HG02943 (cell line): ENCODE results near the gene GATA2.

Experiments
- ATAC-seq: cut with Tn5 transposase; IDR thresholded peaks from one replicate; pipeline ENCODE4 v1.9.1; 2021; ENCODE audit warnings: mild to moderate bottlenecking, low read depth, moderate library complexity; ENCODE audit not compliant: unreplicated experiment

Gene GATA2

DNA sequence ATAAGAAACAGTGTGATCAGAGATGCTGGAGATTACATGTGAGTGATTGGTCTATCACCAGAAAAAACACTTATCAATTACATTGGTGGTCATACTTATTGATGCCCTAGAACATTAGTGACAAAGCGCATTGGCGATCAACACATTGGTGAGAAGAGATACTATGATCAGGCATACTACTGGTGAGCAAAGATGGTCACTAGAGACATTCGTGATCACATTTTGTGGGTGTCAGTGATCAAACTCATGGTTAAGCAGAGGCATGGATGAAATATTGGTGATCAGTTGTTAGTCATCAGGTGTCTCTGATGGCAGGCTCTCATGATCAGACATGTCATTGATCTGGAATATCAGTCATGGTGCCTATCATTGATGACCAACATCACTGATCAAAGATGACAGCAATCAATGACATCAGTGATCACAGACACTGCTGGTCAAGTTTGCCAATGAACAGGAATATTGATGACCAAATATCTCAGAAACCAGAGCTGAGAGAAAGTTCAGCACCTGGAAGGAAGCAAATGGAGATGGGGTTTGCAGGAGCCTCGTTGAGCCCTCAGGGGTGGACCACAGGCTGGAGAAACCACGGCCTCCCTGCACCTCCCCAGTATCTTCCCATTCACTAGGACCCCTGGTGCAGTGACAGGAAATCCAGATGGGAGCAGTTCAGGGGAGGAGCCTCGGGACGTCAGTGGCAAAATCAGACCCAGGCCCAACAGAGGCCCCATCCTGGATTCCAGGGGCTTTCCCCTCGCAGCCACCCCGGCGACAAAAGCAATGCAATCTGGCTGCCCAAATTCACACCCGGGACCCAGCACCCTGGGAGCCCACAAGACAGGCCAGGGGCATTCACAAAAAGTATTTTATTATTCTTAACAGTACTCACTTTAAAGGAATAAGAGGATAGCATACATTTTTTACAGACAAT, 14.2 kb downstream of the GATA2 start:
- ATAC-seq, result no peak

DNA sequence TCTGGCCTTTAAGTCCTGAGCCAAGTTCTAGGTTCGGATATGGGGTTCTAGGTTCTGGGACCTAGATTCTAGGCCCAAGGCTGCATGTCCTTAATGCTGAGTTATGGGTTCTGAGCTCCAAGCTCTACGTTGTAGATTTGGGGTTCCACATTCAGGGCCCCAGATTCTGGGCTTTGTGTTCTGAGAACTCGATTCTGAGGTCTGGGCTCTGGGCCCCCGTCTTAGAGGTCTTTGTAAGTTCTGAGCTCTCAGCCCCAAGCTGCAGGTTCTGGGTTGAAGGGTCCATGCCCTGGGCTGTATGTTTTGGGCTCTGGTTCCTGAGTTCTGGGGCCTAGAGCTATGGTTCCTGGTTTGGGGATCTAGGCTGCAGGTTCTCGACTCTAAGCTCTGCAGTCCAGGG, 16.3 kb downstream of the GATA2 start:
- no peak for ATAC-seq

GRCh38 chr3:128475355-128475754, 17.6 kb downstream of the GATA2 start:
- no peak for ATAC-seq

DNA sequence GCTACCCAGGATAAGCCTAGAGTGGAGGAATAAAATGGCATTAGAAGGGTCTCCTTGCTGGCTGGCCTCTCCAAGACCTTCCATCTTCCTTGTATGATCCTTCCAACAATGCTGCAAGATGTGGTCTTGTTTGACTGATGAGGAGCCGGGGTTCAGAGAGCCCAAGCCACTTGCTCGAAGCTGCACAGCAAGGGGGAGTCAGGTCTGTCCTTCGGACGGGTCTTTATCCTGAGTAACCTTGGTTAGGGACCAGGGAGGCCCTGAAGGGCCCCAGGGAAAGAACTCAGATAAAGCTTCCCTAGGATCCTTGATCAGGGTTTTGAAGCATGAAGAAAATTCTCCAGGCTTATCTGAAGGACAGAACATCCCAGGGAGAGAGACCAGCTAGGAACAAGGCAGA, 19.3 kb downstream of the GATA2 start:
- no peak for ATAC-seq

DNA sequence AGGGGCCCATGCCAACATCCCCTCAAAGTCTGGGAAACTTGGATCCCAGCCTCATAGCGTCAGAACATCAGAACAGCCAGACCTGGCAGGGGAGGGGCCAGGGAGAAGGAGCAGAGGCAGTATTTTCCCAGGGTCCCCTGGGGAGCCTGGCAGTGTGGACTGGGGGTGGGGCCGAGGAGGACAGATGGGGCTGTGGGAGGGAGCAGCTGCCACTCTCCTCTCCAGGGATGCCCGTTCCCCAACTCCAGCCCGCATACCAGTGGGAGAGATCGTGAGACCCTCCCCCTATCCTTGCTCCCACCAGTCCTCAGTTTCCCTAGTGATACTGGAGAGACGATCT, 19.9 kb downstream of the GATA2 start:
- no peak for ATAC-seq

DNA sequence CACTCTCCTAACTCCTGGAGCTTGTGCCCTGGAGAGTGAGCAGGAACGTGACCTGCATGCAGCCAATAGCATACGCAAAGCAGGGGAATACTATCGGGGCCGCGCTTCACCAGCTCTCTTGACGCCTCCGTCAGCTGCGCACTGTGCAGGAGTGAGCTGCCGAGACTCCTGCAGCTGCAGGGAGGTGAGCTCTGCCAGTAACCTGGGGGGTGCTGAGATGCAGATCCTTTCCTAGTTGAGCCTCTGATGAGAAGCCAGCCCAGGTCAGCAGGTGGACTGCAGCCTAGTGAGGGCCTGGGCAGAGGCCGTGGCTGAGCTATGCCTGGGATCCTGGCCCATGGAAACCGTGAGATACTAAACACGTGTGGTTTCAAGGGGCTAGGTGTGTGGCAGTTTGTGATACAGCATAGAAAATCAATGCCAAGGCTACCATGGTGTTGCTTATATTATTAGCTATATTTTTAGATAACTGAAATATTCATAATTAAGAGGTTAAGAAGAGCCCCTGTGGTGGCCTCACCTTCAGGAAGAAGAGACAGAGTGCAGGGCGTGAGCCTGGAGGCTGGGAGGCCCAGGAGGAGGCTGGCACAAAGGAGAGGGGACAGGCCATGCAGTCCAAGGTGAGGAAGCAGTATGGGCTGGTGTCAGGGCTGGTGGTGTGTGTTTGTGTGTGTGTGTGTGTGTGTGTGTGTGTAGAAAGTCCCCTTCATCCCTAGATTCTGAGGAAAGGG, 20.4 kb downstream of the GATA2 start:
- ATAC-seq, result no peak

DNA sequence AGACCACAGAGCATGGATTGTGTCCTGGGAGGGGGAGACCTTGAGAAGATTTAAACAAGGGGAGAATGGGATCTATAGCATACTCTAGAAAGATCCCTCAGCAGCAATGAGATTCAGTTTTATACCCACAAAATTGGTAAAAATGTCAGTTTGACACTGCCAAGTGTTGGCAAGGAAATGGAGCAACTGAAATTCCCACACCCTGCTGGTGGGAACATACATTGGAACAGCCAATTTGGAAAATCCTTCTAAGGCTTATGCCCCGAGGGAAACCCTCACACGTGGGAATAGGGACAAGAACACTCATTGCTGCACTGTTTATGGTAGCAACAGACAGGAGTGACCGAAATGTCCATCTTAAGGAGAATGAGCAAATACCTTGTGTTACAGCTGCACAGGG, 21.3 kb downstream of the GATA2 start:
- ATAC-seq, result no peak

GRCh38 chr3:128471110-128471509, 21.9 kb downstream of the GATA2 start:
- no peak for ATAC-seq

DNA sequence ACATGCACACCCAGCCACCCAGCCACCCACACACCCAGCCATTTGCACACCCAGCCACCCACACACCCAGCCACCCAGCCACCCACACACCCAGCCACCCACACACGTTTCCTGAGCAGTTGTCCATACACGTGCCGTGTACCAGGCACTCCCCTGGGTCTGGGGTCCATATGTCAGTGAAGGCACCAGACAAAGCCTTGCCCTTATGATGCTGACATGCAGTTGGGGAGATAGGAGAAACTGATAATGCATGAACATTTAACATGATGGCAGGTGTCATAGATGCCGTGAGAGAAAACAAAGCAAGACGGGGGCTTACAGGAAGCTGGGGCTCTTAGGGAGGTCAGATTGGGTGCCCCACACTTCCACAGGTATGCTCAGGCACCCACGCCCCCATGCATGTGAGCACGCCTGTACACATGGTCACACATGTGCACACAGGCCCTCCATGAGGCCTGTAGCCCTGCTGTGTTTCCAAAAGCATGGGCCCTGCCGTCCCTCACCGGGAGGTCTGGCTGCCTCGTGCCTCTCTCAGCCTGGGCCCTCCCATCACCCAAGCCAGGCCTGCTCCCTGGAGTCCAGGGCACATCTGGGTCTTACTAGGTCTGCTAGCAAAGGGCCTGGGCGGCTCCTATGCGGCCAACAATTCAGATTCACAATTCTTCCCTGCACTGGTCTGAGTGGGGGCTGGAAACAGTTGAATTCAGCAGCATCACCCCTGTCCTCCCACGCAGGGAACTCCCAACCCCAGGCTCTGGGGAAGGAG, 22.7 kb downstream of the GATA2 start:
- no peak for ATAC-seq

GRCh38 chr3:128469556-128469955, 23.4 kb downstream of the GATA2 start:
- ATAC-seq, result no peak

- no peak for ATAC-seq
These were observed 24.0 kb downstream of the GATA2 start for GRCh38 chr3:128468791-128469527.

GRCh38 chr3:128468285-128468790, 24.7 kb downstream of the GATA2 start:
- ATAC-seq, result no peak

- no peak for ATAC-seq
These were observed 26.0 kb downstream of the GATA2 start, which contains the start of gene DNAJB8 for GRCh38 chr3:128466840-128467541. DNAJB8 (minus strand) TSS chr3:128466890; CDS start chr3:128463245, 3,645 bp downstream.

GRCh38 chr3:128464702-128465101, 28.3 kb downstream of the GATA2 start:
- no peak for ATAC-seq

DNA sequence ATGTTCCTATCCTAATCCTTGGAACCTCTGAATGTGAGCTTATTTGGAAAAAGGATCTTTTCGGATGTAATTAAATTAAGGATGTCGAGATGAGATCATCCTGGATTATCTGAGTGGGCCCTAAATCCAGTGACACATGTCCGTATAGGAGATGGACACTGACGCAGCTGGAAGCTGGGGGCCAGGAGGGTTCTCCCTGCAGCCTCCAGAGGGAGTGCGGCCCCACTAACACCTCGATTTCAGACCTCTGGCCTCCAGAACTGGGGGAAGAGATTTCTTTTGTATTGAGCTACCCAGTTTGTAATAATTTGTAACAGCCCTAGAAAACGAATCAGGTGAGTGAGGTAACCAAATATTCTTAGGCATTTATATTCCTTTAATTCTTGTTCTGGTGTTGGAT, 28.8 kb downstream of the GATA2 start:
- ATAC-seq, result no peak

DNA sequence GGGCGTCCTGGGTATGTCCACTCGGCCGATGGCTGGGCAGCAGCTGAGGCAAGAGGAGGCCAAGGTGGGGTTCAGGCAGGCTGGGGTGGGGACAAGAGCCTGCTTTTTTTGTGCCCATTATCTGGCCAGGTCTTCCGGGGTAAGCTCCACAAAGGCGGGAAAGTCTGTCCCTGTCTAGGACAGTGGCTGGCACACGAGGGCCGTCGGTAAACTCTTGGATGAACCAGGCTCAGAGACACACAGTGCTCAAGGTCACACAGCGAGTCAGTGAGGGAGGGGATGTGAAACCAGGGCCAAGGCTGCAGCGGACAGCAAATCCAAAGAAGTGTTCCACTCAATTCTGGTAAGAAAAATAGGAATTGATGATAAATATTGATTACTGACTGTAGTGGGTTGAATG, 29.2 kb downstream of the GATA2 start:
- no peak for ATAC-seq

GRCh38 chr3:128463354-128463753, 29.6 kb downstream of the GATA2 start:
- no peak for ATAC-seq

DNA sequence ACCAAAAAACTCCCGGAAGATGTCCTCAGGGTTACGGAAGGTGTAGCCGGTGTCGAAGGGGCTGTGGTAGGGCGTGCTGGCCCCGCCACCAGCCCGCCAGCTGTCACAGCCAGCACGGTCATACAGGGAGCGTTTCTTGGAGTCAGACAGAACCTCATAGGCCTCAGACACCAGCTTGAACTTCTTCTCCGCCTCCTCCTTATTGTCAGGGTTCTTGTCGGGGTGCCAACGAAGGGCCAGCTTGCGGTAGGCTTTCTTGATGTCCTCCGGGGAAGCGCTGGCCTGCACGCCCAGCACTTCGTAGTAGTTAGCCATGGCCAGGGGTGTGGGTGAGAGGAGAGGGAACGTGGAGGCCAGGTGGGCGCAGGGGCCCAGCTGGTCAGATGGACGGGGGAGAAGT, 30.1 kb downstream of the GATA2 start:
- no peak for ATAC-seq

- ATAC-seq, result no peak
These were observed 30.6 kb downstream of the GATA2 start for GRCh38 chr3:128462341-128462910.
